Dedifferentiated amniotic fluid mesenchymal stem cell (primary cell): ENCODE data around the gene NOX3.
"Not testable (repeated sequence)": the region's sequence is repeated elsewhere in the genome, so short reads cannot be mapped to it uniquely, and the experiment has no call there.

Experiments used
- DNase-seq: peaks from one replicate; pipeline ENCODE4 v3.0.0-alpha.2; 2016; ENCODE audit errors: extremely low spot score

Gene NOX3

GRCh38 chr6:155371230-155371629 lies 84.4 kb downstream of the NOX3 start:
- DNase-seq = no peak

- DNase-seq = no peak
These were observed 89.3 kb downstream of the NOX3 start for GRCh38 chr6:155366325-155366724.

DNA sequence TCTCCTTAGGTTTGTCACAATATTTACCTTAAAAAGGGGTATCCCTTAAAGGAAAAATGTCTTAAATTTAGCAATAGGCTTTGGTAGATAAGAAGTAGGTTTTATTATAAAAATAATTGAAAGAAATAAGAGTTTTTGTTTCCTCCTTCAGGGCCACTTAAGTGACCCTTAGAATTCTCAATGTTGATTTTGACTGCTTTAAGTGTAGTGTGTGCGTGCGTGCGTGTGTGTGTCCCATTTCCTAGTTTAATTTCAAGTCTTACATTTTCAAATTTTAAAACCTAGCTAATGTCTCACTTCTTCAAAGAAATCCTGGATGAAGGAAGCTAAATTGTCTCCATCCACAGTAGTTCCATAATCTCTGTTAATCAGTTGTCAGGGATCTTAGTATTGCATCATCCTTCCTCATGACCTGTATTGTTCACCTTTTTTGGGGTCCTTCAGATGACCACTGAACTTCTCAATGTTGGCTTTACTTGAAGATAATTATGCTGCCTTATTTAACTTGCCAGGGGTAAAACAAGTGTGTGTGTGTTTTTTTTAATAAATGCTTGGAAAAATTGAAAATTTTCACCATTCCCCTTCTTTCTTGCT lies 90.7 kb downstream of the NOX3 start:
- DNase-seq = no peak

DNA sequence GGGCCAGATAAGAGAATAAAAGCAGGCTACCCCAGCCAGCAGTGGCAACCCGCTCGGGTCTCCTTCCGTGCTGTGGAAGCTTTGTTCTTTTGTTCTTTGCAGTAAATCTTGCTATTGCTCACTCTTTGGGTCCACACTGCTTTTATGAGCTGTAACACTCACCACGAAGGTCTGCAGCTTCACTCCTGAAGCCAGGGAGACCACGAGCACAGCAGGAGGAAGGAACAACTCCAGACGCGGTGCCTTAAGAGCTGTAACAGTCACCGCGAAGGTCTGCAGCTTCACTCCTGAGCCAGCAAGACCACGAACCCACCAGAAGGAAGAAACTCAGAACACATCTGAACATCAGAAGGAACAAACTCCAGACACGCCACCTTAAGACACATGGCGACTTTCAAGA lies 91.6 kb downstream of the NOX3 start:
- not testable (repeated sequence) for DNase-seq

- DNase-seq = not testable (repeated sequence)
These were observed 92.5 kb downstream of the NOX3 start for GRCh38 chr6:155362968-155363632.

GRCh38 chr6:155354167-155354566 lies 101.5 kb downstream of the NOX3 start:
- no peak for DNase-seq

DNA sequence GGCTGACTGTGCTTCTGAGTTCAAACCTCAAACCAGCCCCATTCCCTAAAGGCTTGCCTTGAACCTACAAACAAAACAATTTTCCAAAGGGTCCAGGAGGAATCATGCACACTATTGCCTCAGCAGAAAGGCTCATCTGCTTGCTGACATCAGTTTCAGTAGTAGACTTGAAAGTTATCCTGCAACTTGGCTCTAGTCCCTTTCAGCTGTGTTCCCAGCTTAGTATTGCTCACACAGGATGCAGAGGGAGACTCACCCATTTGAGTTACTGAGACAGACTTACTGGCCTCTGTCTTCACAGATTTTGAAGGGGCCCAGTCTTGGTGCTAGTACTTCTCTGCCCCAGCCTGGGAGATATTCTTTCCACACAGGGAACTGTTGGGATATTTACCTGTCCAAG lies 102.8 kb downstream of the NOX3 start:
- no peak for DNase-seq

GRCh38 chr6:155352130-155352420 lies 103.6 kb downstream of the NOX3 start:
- DNase-seq = no peak

GRCh38 chr6:155351273-155352129 lies 104.1 kb downstream of the NOX3 start:
- DNase-seq = no peak

DNA sequence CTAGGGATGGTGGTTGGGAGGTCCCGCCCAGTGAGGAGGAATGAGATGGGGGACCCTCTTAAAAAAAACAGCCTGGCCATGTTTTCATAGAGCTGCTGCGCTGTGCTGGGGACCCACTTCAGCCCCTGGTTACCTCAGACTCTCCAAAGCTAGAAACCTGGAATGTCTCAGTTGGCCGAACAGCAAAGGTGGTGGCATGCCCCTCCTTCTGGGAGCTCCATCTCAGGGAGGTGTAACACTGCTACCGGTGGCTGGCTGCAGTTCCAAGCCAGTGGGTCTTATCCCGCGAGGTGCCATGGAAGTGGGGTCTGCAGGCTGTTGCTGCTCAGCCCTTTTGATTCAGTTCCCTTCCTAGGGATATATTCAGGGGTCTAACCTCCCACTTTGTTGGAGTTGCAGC lies 105.7 kb downstream of the NOX3 start:
- DNase-seq = no peak

- no peak for DNase-seq
These were observed 106.5 kb downstream of the NOX3 start for GRCh38 chr6:155349129-155349528.

DNA sequence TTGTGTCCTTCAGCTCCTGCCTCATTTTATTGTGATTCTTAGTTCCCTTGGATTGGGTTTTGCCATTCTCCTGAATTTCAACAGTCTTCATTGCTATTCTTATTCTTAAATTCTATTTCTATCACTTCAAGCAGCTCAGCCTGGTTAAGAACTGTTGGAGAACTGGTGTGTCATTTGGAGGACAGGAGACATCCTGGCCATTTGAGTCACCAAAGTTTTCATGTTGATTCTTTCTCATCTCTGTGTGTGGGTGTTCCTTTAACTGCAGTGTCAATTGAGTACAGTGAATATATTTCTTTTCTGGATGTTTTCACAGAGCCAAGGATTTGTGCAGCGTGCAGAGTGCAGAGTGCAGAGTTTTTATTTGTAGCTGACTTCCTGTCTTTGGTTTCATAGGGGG lies 107.8 kb downstream of the NOX3 start:
- DNase-seq = no peak

GRCh38 chr6:155346957-155347356 lies 108.7 kb downstream of the NOX3 start:
- DNase-seq = no peak
